Measurements from ENCODE around the gene PTH1R. TPM values are rescaled to one million over a fixed set of nuclear protein-coding genes. Genes with fewer than 3 reads are reported as not detected.

The PTH1R gene
- total RNA-seq, 1 experiment from 2014 or later: not detected

GRCh38 chr3:46907960-46908293 lies 30.4 kb downstream of the PTH1R start:
- Histone ChIP-seq H3K27me3 (ENCODE audit: control insufficient read depth, insufficient read depth, low read length) (no peaks in the 10 kb centered on the region), H3K4me3 (ENCODE audit: low read depth in 2 of 2, low read length in 2 of 2) (no peak overlapping the region), H3K4me1 (ENCODE audit: control insufficient read depth, insufficient read depth, low read length) (no peaks in the 10 kb centered on the region), H3K27ac (ENCODE audit: low read length) (no peak overlapping the region), H3K36me3 (ENCODE audit: control insufficient read depth, insufficient read depth, low read length) (no peaks in the 10 kb centered on the region), H3K9me3 (ENCODE audit: control insufficient read depth, insufficient read depth, low read depth, low read length) (no peaks in the 10 kb centered on the region)
- in situ Hi-C loops (cut with HindIII; ENCODE audit: low pct_unique_long_range_greater_than_20kb, low sequenced_read_pairs): no loop called here
- ChIA-PET CTCF (no interaction called here), POLR2A (no interaction called here)
- TF ChIP-seq TCF7L2 (IDR thresholded peaks at IDR 0.05; ENCODE audit: low read depth, low read length) (no peak), REST (IDR thresholded peaks at IDR 0.05; ENCODE audit: insufficient read depth in 1 of 2, low read depth in 2 of 2, low read length in 1 of 2) (no peak), SIN3A (IDR thresholded peaks at IDR 0.05; ENCODE audit: borderline replicate concordance, insufficient read depth, low read depth, low read length) (no peak)
- intact Hi-C loops (cut with micrococcal nuclease; ENCODE audit: unreplicated experiment): loop anchor here (2.0 to 5.0 kb wide), 2 partner anchors 41 to 203 kb away; no protein-coding TSS in a partner anchor
- DNase-seq (ENCODE audit: low read depth, low spot score) (no peak), ATAC-seq (no peak)
- BruUV-seq (replicated peaks): no TSS peak

- Histone ChIP-seq H3K4me3 (ENCODE audit: low read depth in 2 of 2, low read length in 2 of 2) (no peak overlapping the region), H3K9me3 (ENCODE audit: control insufficient read depth, insufficient read depth, low read depth, low read length) (no peaks in the 10 kb centered on the region), H3K27ac (ENCODE audit: low read length) (no peak overlapping the region), H3K27me3 (ENCODE audit: control insufficient read depth, insufficient read depth, low read length) (no peaks in the 10 kb centered on the region), H3K4me1 (ENCODE audit: control insufficient read depth, insufficient read depth, low read length) (no peaks in the 10 kb centered on the region), H3K36me3 (ENCODE audit: control insufficient read depth, insufficient read depth, low read length) (no peaks in the 10 kb centered on the region)
- intact Hi-C loops (cut with micrococcal nuclease; ENCODE audit: unreplicated experiment): loop anchor here (2.0 to 5.0 kb wide), 2 partner anchors 41 to 204 kb away; no protein-coding TSS in a partner anchor
- CTCF ChIA-PET: interaction anchor here (0.6 to 1.3 kb wide), 4 partner anchors 12 to 420 kb away, joined by 3 to 4 read pairs (median 4); partner anchors contain the start of gene NBEAL2
- POLR2A ChIA-PET: no interaction called here
- BruUV-seq (replicated peaks): no TSS peak
- no peak for DNase-seq (ENCODE audit: low read depth, low spot score)
- in situ Hi-C loops (cut with HindIII; ENCODE audit: low pct_unique_long_range_greater_than_20kb, low sequenced_read_pairs): no loop called here
- TF ChIP-seq TCF7L2 (IDR thresholded peaks at IDR 0.05; ENCODE audit: low read depth, low read length): no peak
- TF ChIP-seq POLR2AphosphoS5 (IDR thresholded peaks at IDR 0.05; ENCODE audit: low read depth, low read length): no peak
- TF ChIP-seq SIN3A (IDR thresholded peaks at IDR 0.05; ENCODE audit: borderline replicate concordance, insufficient read depth, low read depth, low read length): no peak
- TF ChIP-seq REST (IDR thresholded peaks at IDR 0.05; ENCODE audit: insufficient read depth in 1 of 2, low read depth in 2 of 2, low read length in 1 of 2): no peak
- no peak for TF ChIP-seq CTCF (IDR thresholded peaks at IDR 0.05)
- no peak for ATAC-seq
Measured at GRCh38 chr3:46908294-46908985, 30.9 kb downstream of the PTH1R start.

All from Panc1 (cell line).